Stimulated activated CD8-positive, alpha-beta memory T cell treated with anti-CD3 and anti-CD28 coated beads, Interleukin-15, amount 100 ng/mL, for 4 hours (primary cell): Measurements from ENCODE around the gene LKAAEAR1.

Source experiments
- DNase-seq, 2 donors: peaks; one replicate each; pipeline ENCODE4 v3.0.0-alpha.2; 2020; ENCODE audit warnings: low read depth in 2 of 2

Gene LKAAEAR1

GRCh38 chr20:64051561-64052325, 32.5 kb downstream of the LKAAEAR1 start:
- no peak for DNase-seq

GRCh38 chr20:64051033-64051452, 33.2 kb downstream of the LKAAEAR1 start:
- DNase-seq: no peak

GRCh38 chr20:64050261-64051032, 33.8 kb downstream of the LKAAEAR1 start:
- DNase-seq: no peak

GRCh38 chr20:64049878-64050260, 34.3 kb downstream of the LKAAEAR1 start:
- DNase-seq: no peak

- DNase-seq: no peak
Observed at GRCh38 chr20:64049060-64049877, 34.9 kb downstream of the LKAAEAR1 start, which contains the start of gene SOX18. Gene SOX18, minus strand, starts transcription at chr20:64049639. Its CDS starts 123 bp downstream, at chr20:64049516.

GRCh38 chr20:64048402-64049044, 35.7 kb downstream of the LKAAEAR1 start:
- DNase-seq: no peak

GRCh38 chr20:64047968-64048401, 36.2 kb downstream of the LKAAEAR1 start:
- DNase-seq: no peak

- DNase-seq: no peak
Observed at GRCh38 chr20:64047046-64047389, 37.2 kb downstream of the LKAAEAR1 start.

GRCh38 chr20:64045346-64046011, 38.7 kb downstream of the LKAAEAR1 start:
- DNase-seq: no peak

GRCh38 chr20:64044484-64045247, 39.5 kb downstream of the LKAAEAR1 start:
- DNase-seq: no peak

- no peak for DNase-seq
Observed at GRCh38 chr20:64043768-64044167, 40.4 kb downstream of the LKAAEAR1 start.

- DNase-seq: no peak
Observed at GRCh38 chr20:64042054-64042781, 42.0 kb downstream of the LKAAEAR1 start.

- no peak for DNase-seq
Observed at GRCh38 chr20:64041781-64042053, 42.5 kb downstream of the LKAAEAR1 start.

- no peak for DNase-seq
Observed at GRCh38 chr20:64041040-64041780, 43.0 kb downstream of the LKAAEAR1 start.

- no peak for DNase-seq
Observed at GRCh38 chr20:64040231-64041039, 43.8 kb downstream of the LKAAEAR1 start.

GRCh38 chr20:64039293-64040160, 44.7 kb downstream of the LKAAEAR1 start:
- no peak for DNase-seq

GRCh38 chr20:64038565-64039292, 45.5 kb downstream of the LKAAEAR1 start:
- peak; percentile 52 to 57 for DNase-seq
